ENCODE data around the gene BCL2L14.
"Not testable (repeated sequence)": the region's sequence is repeated elsewhere in the genome, so short reads cannot be mapped to it uniquely, and the experiment has no call there.

BCL2L14 gene

DNA sequence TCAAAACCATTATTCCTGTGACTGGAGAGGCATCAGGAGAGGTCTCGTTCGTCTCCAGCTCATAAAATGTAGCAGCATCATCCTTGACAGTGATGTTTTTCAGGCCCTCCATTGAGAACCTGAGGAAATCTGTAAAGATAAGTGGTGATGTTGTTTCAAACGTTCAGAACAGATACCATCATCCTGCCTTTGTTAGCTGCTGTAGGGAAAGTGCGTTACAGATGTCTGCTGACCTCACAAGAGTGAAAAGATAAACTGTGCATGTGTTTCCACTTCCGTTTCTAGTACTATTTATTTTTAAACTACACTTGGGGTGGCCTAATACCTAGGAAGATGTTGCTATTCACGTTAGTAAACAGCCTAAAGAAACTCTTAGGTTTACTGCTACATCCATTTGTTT lies 28.4 kb downstream of the BCL2L14 start:
- DNase-seq (ENCODE audit: low read depth): no peak

DNA sequence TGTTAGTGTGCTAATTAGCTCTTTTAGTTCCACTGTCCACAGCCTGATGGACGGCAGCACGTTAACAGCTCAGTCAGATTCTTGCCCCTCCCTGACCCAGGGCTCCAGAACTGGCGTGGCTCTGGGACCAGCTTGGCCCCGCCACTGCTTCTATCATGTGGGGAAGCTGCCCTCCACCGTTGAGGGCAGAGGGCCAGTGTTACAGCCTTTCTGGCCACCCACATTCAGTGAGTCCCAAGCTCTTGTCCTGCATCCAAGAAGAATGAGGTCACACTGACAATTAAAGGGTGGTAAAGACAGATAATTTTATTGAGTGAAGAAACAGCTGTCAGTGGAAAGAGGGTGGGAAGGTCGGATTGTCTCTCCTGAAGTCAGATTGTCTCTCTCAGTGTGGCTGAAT lies 36.9 kb downstream of the BCL2L14 start:
- no peak for DNase-seq (ENCODE audit: low read depth)
- TF ChIP-seq, protein P1, sequence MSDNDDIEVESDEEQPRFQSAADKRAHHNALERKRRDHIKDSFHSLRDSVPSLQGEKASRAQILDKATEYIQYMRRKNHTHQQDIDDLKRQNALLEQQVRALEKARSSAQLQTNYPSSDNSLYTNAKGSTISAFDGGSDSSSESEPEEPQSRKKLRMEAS (IDR thresholded peaks at IDR 0.05; ENCODE audit: low read depth, low read length): no peak
- no peak overlapping the region for H3K4me3 ChIP-seq (ENCODE audit: low read depth, low read length)

More for the DNA sequence above, 28.4 kb downstream of the BCL2L14 start:
- TF ChIP-seq MYC (IDR thresholded peaks at IDR 0.05; ENCODE audit: low read depth, low read length): no peak
- H3K4me3 ChIP-seq (ENCODE audit: low read depth, low read length): no peak overlapping the region

DNA sequence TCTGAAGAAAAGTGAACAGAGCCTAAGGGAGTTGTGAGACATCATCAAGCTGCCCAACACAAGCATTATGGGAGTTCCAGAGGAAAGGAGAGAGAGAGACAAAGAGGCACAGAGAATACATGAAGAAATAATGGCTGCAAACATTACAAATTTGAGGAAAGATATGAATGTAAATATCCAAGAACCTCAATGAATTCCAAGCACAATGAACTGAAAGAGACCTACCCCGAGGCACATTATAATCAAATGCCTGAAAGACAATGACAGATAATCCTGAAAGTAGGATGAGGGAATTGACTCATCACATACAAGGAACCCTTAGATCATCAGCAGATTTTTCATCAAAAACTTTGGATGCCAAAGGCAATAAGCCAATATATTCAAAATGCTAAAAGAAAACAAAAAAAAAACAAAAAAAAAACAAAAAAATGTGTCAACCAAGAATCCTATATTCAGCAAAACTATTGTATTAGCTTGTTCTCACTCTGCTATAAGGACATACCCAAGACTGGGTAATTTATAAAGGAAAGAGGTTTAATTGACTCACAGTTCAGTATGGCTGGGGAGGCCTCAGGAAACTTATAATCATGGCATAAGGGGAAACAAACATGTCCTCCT lies 37.8 kb downstream of the BCL2L14 start:
- H3K4me3 ChIP-seq (ENCODE audit: low read depth, low read length): no peak overlapping the region
- TF ChIP-seq POLR2A (IDR thresholded peaks at IDR 0.05; ENCODE audit: extremely low read depth, insufficient read length): no peak
- TF ChIP-seq, protein P2, sequence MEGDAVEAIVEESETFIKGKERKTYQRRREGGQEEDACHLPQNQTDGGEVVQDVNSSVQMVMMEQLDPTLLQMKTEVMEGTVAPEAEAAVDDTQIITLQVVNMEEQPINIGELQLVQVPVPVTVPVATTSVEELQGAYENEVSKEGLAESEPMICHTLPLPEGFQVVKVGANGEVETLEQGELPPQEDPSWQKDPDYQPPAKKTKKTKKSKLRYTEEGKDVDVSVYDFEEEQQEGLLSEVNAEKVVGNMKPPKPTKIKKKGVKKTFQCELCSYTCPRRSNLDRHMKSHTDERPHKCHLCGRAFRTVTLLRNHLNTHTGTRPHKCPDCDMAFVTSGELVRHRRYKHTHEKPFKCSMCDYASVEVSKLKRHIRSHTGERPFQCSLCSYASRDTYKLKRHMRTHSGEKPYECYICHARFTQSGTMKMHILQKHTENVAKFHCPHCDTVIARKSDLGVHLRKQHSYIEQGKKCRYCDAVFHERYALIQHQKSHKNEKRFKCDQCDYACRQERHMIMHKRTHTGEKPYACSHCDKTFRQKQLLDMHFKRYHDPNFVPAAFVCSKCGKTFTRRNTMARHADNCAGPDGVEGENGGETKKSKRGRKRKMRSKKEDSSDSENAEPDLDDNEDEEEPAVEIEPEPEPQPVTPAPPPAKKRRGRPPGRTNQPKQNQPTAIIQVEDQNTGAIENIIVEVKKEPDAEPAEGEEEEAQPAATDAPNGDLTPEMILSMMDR (IDR thresholded peaks at IDR 0.05; ENCODE audit: low read depth, low read length): no peak
- TF ChIP-seq, protein P1 (IDR thresholded peaks at IDR 0.05; ENCODE audit: low read depth, low read length): no peak
- no peak for TF ChIP-seq MYC (IDR thresholded peaks at IDR 0.05; ENCODE audit: low read depth, low read length)

DNA sequence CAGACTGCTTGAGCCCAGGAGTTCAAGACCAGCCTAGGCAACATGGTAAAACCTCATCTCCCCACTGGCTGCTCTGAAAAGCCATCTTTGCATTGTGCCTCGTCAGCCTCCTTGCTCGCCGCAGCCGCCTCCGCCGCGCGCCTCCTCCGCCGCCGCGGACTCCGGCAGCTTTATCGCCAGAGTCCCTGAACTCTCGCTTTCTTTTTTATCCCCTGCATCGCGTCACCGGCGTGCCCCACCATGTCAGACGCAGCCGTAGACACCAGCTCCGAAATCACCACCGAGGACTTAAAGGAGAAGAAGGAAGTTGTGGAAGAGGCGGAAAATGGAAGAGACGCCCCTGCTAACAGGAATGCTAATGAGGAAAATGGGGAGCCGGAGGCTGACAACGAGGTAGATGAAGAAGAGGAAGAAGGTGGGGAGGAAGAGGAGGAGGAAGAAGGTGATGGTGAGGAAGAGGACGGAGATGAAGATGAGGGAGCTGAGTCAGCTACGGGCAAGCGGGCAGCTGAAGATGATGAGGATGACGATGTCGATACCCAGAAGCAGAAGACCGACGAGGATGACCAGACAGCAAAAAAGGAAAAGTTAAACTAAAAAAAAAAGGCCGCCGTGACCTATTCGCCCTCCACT lies 40.3 kb downstream of the BCL2L14 start:
- not testable (repeated sequence) for DNase-seq (ENCODE audit: low read depth); H3K4me3 ChIP-seq (ENCODE audit: low read depth, low read length)

More for the DNA sequence above, 37.8 kb downstream of the BCL2L14 start:
- DNase-seq (ENCODE audit: low read depth): no peak

DNA sequence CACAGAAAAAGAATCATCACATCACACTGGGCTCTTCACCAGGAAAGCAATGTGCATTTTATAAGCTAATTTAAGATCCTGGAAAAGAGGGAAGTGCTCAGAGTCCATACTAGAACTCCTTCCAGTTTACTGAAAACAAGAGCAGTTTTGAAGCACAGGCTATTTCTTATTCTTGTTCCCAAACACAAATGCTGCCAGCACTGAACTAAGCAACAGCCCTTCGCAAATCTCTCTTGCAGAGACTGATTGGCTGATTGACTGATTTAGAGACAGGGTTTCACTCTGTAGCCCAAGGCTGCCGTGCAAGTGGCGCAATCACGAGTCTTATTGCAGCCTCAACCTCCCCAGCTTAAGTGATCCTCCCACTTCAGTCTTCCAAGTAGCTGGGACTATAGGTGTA lies 44.8 kb downstream of the BCL2L14 start:
- no peak for DNase-seq (ENCODE audit: low read depth)
- no peak overlapping the region for H3K4me3 ChIP-seq (ENCODE audit: low read depth, low read length)
- no peak for TF ChIP-seq MYC (IDR thresholded peaks at IDR 0.05; ENCODE audit: low read depth, low read length)
- TF ChIP-seq, protein P1 (IDR thresholded peaks at IDR 0.05; ENCODE audit: low read depth, low read length): no peak
- TF ChIP-seq, protein P2 (IDR thresholded peaks at IDR 0.05; ENCODE audit: low read depth, low read length): no peak
- TF ChIP-seq POLR2A (IDR thresholded peaks at IDR 0.05; ENCODE audit: extremely low read depth, insufficient read length): no peak

DNA sequence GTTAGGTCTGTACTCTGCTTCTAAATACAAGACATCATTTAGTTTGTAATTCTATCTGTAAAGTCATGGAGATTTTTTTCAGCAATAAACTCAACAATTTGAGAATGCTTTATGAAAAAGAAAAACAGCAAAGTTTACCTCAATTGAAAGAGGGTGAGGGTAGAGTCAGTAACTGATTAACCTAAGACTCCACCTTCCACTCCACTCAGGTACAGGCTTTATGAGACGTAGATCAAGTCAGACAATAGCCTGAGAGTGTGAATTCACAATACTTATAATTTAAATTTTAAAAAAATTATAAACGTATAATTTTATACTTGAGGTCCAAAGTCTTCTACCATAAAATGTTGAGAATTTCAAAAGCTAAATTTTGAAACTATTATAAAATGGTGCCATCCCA lies 45.9 kb downstream of the BCL2L14 start:
- no peak overlapping the region for H3K4me3 ChIP-seq (ENCODE audit: low read depth, low read length)
- TF ChIP-seq, protein P1 (IDR thresholded peaks at IDR 0.05; ENCODE audit: low read depth, low read length): no peak
- TF ChIP-seq, protein P2 (IDR thresholded peaks at IDR 0.05; ENCODE audit: low read depth, low read length): no peak
- TF ChIP-seq POLR2A (IDR thresholded peaks at IDR 0.05; ENCODE audit: extremely low read depth, insufficient read length): no peak
- TF ChIP-seq MYC (IDR thresholded peaks at IDR 0.05; ENCODE audit: low read depth, low read length): no peak
- DNase-seq (ENCODE audit: low read depth): no peak

DNA sequence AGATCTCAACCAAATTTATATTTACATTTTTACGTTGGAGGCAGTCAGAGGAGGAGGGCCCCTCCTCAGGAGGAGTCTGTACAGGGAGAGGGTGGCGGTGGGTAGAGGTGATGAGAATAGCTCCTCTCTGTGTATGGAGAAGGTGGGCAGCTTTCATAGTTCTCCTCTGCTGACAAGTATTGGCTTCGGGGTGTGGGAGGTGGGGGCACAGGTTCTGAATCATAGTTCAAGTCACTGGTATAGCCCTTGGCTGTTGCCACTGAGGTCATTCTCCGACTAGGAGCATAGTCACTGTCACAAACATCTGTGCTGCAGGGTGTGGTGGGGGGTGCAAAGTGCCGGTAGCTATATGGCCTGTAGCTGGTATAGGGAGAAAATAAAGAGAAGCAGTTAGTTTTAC lies 50.3 kb downstream of the BCL2L14 start:
- TF ChIP-seq, protein P1 (IDR thresholded peaks at IDR 0.05; ENCODE audit: low read depth, low read length): no peak
- TF ChIP-seq, protein P2 (IDR thresholded peaks at IDR 0.05; ENCODE audit: low read depth, low read length): no peak
- no peak overlapping the region for H3K4me3 ChIP-seq (ENCODE audit: low read depth, low read length)
- DNase-seq (ENCODE audit: low read depth): no peak

Data from NB4 (cell line).